Panc1 (cell line): ENCODE data around the gene ZKSCAN8.

ENCODE experiments used
- CTCF ChIP-seq: fragments of 450-650 bp; IDR thresholded peaks from 2 replicates; pipeline ENCODE4 v1.5.1; 2017; ENCODE audit warnings: mild to moderate bottlenecking
- POLR2AphosphoS5 ChIP-seq: IDR thresholded peaks from 2 replicates; pipeline ENCODE4 v1.6.1; 2012; ENCODE audit warnings: mild to moderate bottlenecking, low read depth, low read length, moderate library complexity

- TF ChIP-seq CTCF (no peak), POLR2AphosphoS5 (no peak)
Measured at GRCh38 chr6:28188111-28188979, 46.7 kb downstream of the ZKSCAN8 start.
